Body of pancreas (tissue), 4 donors: ENCODE results near the gene IL20. TPM values are rescaled to one million over a fixed set of nuclear protein-coding genes. Genes with fewer than 3 reads are reported as not detected.

Experiments
- ATAC-seq: fragments of 150-250 bp; one replicate; pipeline ENCODE4 v1.9.1; 2016
- DNase-seq, 4 donors: peaks; one replicate each; pipeline ENCODE4 v3.0.0-alpha.2; 2019
- H3K27ac ChIP-seq, 4 donors: fragments of 200-600 bp; sonication (generic); 1 replicate in 3 of 4; 2 replicates in 1 of 4; pipeline versions ENCODE4 v1.5.1 to v1.6.1; 2016 to 2019; ENCODE audit warnings: mild to moderate bottlenecking in 1 of 4, mixed read lengths in 1 of 4, moderate library complexity in 1 of 4
- H3K27me3 ChIP-seq, 2 donors: fragments of 200-600 bp; sonication (generic); one replicate each; pipeline ENCODE4 v1.6.0; 2016; ENCODE audit warnings: mild to moderate bottlenecking in 1 of 2
- H3K36me3 ChIP-seq, 2 donors: fragments of 200-600 bp; sonication (generic); replicated peaks in 1 of 2; 2 replicates each; pipeline ENCODE4 v1.5.1; 2016; ENCODE audit warnings: low read depth in 2 of 2; ENCODE audit not compliant: insufficient read depth in 1 of 2
- H3K4me1 ChIP-seq: fragments of 200-600 bp; sonication (generic); one replicate; pipeline ENCODE4 v1.6.0; 2016
- H3K4me3 ChIP-seq, 2 donors: fragments of 200-600 bp; sonication (generic); 1 replicate in 1 of 2; 2 replicates in 1 of 2; pipeline ENCODE4 v1.5.1; 2016 to 2019
- H3K9me3 ChIP-seq, 3 donors: fragments of 200-600 bp; sonication (generic); 1 replicate in 2 of 3; 2 replicates in 1 of 3; pipeline ENCODE4 v1.5.1; 2016
- CTCF ChIP-seq, 7 experiments: fragments of 450-650 bp in 4 of 7; fragments of 200-600 bp in 3 of 7; sonication (generic) in 3 of 7; IDR thresholded peaks; one replicate each; pipeline ENCODE4 v1.5.1; 2016 to 2019; ENCODE audit warnings: antibody characterized with exemption in 7 of 7
- POLR2A ChIP-seq, 3 donors: fragments of 450-650 bp; IDR thresholded peaks; one replicate each; pipeline ENCODE4 v1.6.1; 2016; ENCODE audit warnings: antibody characterized with exemption in 3 of 3, mild to moderate bottlenecking in 2 of 3
- WGBS, 2 donors: methylation state at CpG; one replicate each; pipeline ENCODE4 v1.1.5; 2017; 5-methylcytosine and 5-hydroxymethylcytosine counted together
- intact Hi-C: fragments of 100-400 bp; cut with DNase I; formaldehyde crosslinking; loops from one replicate; pipeline ENCODE4 v1.15.1; 2023
- total RNA-seq, 2 donors: library from RNA; depleted of rRNA; stranded (reverse); fragments of >200 nt; gene quantifications; one replicate each; pipeline ENCODE4 v1.1.0, GENCODE V29; 2016

Gene IL20
- total RNA-seq, 2 donors from 2014 or later: not detected

- DNase-seq: no peak
- no peak for ATAC-seq
- intact Hi-C loops: no loop called here
- Histone ChIP-seq H3K9me3 (no peaks in the 10 kb centered on the region), H3K27ac (no peak overlapping the region), H3K36me3 (no peaks in the 10 kb centered on the region), H3K27me3 (no peaks in the 10 kb centered on the region), H3K4me1 (no peaks in the 10 kb centered on the region), H3K4me3 (no peak overlapping the region)
- WGBS, 2 donors: 66 to 68% methylated on average over 3 of the region's 3 CpGs
- TF ChIP-seq CTCF (IDR thresholded peaks at IDR 0.05): no peak
- no peak for TF ChIP-seq POLR2A (IDR thresholded peaks at IDR 0.05)
These were observed 41.1 kb upstream of the IL20 start for GRCh38 chr1:206824331-206824730.

- 59 to 61% methylated on average over 4 of the region's 4 CpGs for WGBS, 2 donors
- no peaks in the 10 kb centered on the region for H3K36me3 ChIP-seq
- no peaks in the 10 kb centered on the region for H3K27me3 ChIP-seq
- H3K27ac ChIP-seq: no peak overlapping the region
- H3K9me3 ChIP-seq: no peaks in the 10 kb centered on the region
- DNase-seq (no peak), ATAC-seq (no peak)
- no peaks in the 10 kb centered on the region for H3K4me1 ChIP-seq
- no peak overlapping the region for H3K4me3 ChIP-seq
- intact Hi-C loops: no loop called here
- TF ChIP-seq POLR2A (IDR thresholded peaks at IDR 0.05) (no peak), CTCF (IDR thresholded peaks at IDR 0.05) (no peak)
These were observed 39.0 kb upstream of the IL20 start for GRCh38 chr1:206826394-206826793.

- DNase-seq: no peak
- Histone ChIP-seq H3K27ac (no peak overlapping the region), H3K4me1 (no peaks in the 10 kb centered on the region), H3K9me3 (no peaks in the 10 kb centered on the region), H3K4me3 (no peak overlapping the region), H3K36me3 (no peaks in the 10 kb centered on the region), H3K27me3 (no peaks in the 10 kb centered on the region)
- no peak for TF ChIP-seq CTCF (IDR thresholded peaks at IDR 0.05)
- no peak for TF ChIP-seq POLR2A (IDR thresholded peaks at IDR 0.05)
- ATAC-seq: no peak
- WGBS, 2 donors: 92 to 100% methylated on average over 1 of the region's 1 CpG
- intact Hi-C loops: no loop called here
These were observed 37.4 kb upstream of the IL20 start for GRCh38 chr1:206828061-206828460.

GRCh38 chr1:206828765-206829164 lies 36.7 kb upstream of the IL20 start:
- no peak for DNase-seq
- no peaks in the 10 kb centered on the region for H3K9me3 ChIP-seq

More at GRCh38 chr1:206828765-206829164, 36.7 kb upstream of the IL20 start:
- WGBS, 2 donors: 63 to 84% methylated on average over 4 of the region's 4 CpGs
- no peak for ATAC-seq
- Histone ChIP-seq H3K4me1 (no peaks in the 10 kb centered on the region), H3K36me3 (no peaks in the 10 kb centered on the region), H3K4me3 (no peak overlapping the region), H3K27me3 (no peaks in the 10 kb centered on the region), H3K27ac (no peak overlapping the region)
- intact Hi-C loops: no loop called here
- TF ChIP-seq CTCF (IDR thresholded peaks at IDR 0.05): no peak
- no peak for TF ChIP-seq POLR2A (IDR thresholded peaks at IDR 0.05)
